Panc1 (cell line): ENCODE measurements around the gene SMARCA2.

Experiments
- CTCF ChIP-seq: fragments of 450-650 bp; IDR thresholded peaks from 2 replicates; pipeline ENCODE4 v1.5.1; 2017; ENCODE audit warnings: mild to moderate bottlenecking
- POLR2AphosphoS5 ChIP-seq: IDR thresholded peaks from 2 replicates; pipeline ENCODE4 v1.6.1; 2012; ENCODE audit warnings: mild to moderate bottlenecking, low read depth, low read length, moderate library complexity
- REST ChIP-seq, 2 experiments: IDR thresholded peaks; 2 replicates each; pipeline ENCODE4 v1.6.1; 2011 to 2012; ENCODE audit warnings: low read depth in 2 of 2, control low read depth in 1 of 2, low read length in 1 of 2, mild to moderate bottlenecking in 1 of 2, moderate library complexity in 1 of 2; ENCODE audit not compliant: insufficient read depth in 1 of 2
- SIN3A ChIP-seq: IDR thresholded peaks from 2 replicates; pipeline ENCODE4 v1.6.1; 2012; ENCODE audit warnings: low read depth, mild to moderate bottlenecking, low read length, moderate library complexity, borderline replicate concordance; ENCODE audit not compliant: insufficient read depth

- no peak for TF ChIP-seq CTCF
- TF ChIP-seq POLR2AphosphoS5, result no peak
- no peak for TF ChIP-seq SIN3A
- TF ChIP-seq REST (IDR thresholded peaks at IDR 0.05; ENCODE audit: insufficient read depth in 1 of 2, low read depth in 2 of 2, low read length in 1 of 2), result no peak
These were observed 180.1 kb downstream of the SMARCA2 start for GRCh38 chr9:2195211-2195610.
